ENCODE data around the gene RSBN1L.

GRCh38 chr7:77782383-77782782 is 86.1 kb downstream of the RSBN1L start:
- no peak for TF ChIP-seq POLR2A (IDR thresholded peaks at IDR 0.05; ENCODE audit: control extremely low read depth in 1 of 2, low read depth in 2 of 2, low read length in 2 of 2)
- no peak for TF ChIP-seq TCF12 (IDR thresholded peaks at IDR 0.05; ENCODE audit: low read depth, low read length)
- no peak for TF ChIP-seq GABPA (IDR thresholded peaks at IDR 0.05; ENCODE audit: borderline replicate concordance, insufficient read depth, low read length)
- TF ChIP-seq EGR1 (IDR thresholded peaks at IDR 0.05; ENCODE audit: borderline replicate concordance, low read depth, low read length), result no peak
- TF ChIP-seq RAD21 (IDR thresholded peaks at IDR 0.05 in 1 of 2, conservative IDR thresholded peaks at IDR 0.05 in 1 of 2; ENCODE audit: low read depth in 2 of 2, low read length in 2 of 2), result no peak
- no peak for TF ChIP-seq CTCF (IDR thresholded peaks at IDR 0.05; ENCODE audit: control extremely low read depth in 1 of 3, insufficient read depth in 1 of 3, low read depth in 1 of 3, low read length in 3 of 3)
- TF ChIP-seq ATF3 (IDR thresholded peaks at IDR 0.05; ENCODE audit: insufficient read depth, low read depth, low read length), result no peak
- TF ChIP-seq POLR2AphosphoS5 (IDR thresholded peaks at IDR 0.05; ENCODE audit: low read depth, low read length), result no peak
- no peak for TF ChIP-seq NRF1 (IDR thresholded peaks at IDR 0.05; ENCODE audit: low read depth, low read length)
- no peak for TF ChIP-seq MAX (IDR thresholded peaks at IDR 0.05)
- TF ChIP-seq KDM1A (IDR thresholded peaks at IDR 0.05; ENCODE audit: borderline replicate concordance, low read length), result no peak
- TF ChIP-seq SP2 (IDR thresholded peaks at IDR 0.05; ENCODE audit: low read length), result no peak
- no peak for TF ChIP-seq EZH2 (IDR thresholded peaks at IDR 0.05; ENCODE audit: low read depth, low read length, severe bottlenecking)
- no peak for TF ChIP-seq HDAC2 (IDR thresholded peaks at IDR 0.05; ENCODE audit: borderline replicate concordance in 1 of 2, low read depth in 2 of 2, low read length in 2 of 2)

Measured in H1 (cell line).